GM12873 (cell line): ENCODE measurements around the gene GAA.

Experiments
- TF ChIP-seq, protein P1 (sequence below): IDR thresholded peaks from 2 replicates; pipeline ENCODE4 v1.5.1; 2012; ENCODE audit warnings: low read depth, mild to moderate bottlenecking, moderate library complexity, low read length, control low read depth; ENCODE audit not compliant: insufficient read depth; ENCODE audit errors: missing control alignments

GAA gene

DNA sequence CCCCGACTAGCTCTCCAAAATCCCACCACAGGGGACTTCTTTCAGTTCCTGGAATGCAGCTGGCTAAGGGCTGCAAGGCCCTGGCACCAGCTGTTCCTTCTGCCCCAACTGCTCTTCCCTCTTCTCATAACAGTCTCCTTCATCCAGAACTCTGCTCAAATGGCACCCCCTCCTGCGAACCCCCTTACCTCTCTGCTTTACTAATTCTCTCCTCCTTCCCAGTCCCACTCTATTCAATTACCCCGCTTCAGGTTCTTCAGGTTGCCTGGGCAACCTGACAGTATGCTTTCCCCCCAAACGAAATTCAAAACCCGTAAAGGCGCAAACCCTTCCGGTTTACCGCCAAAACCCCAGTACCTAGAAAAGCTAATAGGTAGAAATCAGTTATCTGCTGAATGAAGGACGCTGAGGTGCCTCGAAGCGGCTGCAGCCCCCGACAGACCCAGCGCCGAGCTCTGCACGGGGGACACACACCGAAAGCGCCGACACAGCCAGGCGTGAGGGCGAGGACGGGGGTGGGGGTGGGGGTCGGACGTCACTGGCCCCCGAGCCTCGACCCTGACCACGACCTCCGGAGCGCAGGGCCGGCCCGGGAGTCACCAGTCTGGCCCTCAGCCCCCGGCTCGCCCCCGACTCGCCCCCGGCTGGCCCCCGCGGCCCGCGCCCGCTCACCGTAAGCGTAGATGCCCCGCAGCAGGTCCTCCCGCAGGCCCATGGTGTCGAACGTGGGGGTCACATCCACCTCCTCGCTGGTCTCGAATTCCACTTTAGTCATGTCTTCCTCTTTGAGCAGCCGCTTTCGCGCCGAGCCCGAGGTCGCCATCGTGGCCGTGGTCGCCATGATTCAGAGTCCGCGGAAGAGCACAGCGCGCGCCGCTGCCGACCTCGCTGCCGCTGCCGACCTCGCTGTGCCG lies 45.0 kb downstream of the GAA start:
- TF ChIP-seq, protein P1, sequence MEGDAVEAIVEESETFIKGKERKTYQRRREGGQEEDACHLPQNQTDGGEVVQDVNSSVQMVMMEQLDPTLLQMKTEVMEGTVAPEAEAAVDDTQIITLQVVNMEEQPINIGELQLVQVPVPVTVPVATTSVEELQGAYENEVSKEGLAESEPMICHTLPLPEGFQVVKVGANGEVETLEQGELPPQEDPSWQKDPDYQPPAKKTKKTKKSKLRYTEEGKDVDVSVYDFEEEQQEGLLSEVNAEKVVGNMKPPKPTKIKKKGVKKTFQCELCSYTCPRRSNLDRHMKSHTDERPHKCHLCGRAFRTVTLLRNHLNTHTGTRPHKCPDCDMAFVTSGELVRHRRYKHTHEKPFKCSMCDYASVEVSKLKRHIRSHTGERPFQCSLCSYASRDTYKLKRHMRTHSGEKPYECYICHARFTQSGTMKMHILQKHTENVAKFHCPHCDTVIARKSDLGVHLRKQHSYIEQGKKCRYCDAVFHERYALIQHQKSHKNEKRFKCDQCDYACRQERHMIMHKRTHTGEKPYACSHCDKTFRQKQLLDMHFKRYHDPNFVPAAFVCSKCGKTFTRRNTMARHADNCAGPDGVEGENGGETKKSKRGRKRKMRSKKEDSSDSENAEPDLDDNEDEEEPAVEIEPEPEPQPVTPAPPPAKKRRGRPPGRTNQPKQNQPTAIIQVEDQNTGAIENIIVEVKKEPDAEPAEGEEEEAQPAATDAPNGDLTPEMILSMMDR, result no peak

DNA sequence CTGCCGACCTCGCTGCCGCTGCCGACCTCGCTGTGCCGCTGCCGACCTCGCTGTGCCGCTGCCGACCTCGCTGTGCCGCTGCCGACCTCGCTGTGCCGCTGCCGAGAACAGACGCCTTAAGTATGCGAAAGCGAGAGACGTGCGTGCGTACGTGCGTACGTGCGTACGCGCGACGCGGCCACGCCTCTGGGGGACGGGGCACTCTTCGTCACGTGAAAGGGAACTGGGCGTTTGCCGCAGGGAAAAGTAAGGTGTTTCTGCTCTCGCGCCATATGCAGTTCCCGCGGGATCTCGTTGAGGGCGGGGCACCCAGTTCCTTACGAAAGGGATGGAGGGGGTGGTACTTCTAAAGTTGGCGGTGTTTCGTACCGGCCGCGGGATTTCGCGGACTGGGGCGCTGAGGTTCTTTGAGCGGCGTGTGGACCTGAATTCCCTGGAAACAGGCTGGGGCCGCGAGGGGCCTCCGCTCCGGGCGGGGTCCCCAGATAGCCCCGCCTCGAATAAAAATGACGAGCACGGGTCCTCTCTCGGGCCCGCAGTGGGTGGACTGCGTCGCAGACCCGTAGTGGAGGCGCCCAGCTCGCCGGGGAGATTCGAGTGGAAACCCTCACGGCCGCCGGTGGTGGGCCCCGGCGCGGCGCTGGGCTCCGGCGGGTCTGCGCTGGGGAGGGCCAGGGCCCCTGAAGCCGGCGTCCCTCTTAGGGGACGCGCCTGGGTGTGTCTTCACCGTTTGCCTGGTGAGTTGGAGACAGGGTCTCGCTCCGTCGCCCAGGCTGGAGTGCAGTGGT lies 45.8 kb downstream of the GAA start, which contains the start of gene EIF4A3:
Gene EIF4A3, minus strand, starts transcription at position 94 of the 788 bp plus-strand sequence. CDS start 167 bp downstream, outside the sequence.
- TF ChIP-seq, protein P1, result no peak

DNA sequence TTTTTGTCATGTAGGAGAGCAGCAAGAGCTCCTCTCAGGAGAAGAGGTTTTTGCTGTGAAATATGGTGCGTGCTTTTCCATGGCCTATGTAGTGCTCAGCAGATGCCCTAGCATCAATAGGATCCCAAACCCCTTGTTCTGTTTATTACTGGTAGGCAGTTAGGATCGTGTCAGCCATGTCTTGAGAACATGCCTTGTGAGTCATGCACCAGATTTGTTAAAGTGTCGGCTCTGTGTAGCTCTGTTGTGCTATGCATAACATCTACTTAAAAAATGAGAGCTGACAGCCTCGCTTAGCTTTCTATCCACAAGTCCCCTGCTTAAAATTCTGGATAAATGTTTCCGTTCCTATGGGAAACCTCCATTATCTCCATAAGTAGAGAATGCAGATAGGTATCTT lies 50.0 kb downstream of the GAA start:
- TF ChIP-seq, protein P1, result no peak

DNA sequence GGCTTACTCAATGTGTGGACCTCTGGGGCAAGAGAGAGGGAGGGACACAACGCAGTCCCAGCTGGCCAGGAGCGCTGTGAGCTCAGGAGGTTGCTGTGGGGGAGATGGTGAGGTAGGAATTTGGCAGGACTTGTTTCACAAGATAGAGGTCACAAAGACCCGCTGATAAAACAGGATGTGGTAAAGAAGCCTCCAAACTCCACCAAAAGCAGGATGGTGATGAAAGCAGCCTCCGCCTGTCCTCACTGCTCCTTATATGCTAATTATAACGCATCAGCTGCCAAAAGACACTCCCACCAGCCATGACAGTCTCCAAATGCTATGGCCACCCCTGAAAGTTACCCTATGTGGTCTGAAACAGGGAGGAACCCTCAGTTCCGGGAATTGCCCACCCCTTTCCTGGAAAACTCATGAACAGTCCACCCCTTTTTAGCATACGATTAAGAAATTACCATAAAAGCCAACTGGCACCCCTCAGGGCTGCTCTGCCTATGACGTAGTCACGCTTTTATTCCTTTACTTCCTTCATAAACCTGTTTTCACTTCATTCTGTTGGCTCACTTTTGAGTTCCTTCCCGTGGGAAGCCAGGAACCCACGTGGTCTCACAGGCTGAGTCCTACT lies 50.8 kb downstream of the GAA start:
- TF ChIP-seq, protein P1, result no peak

DNA sequence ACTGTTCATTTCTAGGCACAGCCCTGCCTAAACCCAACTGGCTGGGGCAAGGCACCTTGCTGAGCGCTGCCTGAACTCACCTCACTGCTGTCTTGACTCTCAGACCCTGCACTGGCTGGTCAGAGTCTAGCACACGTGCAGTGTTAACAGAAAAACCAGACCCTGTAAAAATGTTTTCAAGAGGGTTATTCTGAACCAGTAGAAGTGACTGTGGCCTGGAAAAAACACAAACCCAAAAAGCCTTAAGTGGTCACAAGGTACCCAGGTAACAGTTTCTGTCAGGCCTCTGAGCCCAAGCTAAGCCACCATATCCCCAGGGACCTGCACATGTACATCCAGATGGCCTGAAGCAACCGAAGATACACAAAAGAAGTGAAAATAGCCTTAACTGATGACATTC lies 51.6 kb downstream of the GAA start:
- TF ChIP-seq, protein P1, result no peak

DNA sequence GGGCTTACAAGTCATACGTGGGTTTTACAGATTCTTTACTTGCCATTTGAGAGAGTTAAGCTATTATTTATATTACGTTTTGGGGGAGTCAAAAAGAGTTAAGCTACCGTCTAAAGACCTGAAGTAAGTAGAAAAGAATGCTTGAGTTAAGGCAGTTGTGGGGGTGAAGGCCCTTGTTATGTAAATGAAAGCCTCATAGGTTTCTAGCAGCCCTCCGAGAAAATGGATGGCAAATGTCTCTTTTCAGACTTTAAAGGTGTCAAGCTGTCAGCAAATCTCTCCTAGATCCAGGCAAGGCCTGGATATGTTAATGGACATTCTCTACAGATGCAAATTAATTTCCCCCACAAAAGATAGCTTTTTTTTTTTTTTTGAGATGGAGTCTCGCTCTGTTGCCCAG lies 52.8 kb downstream of the GAA start:
- TF ChIP-seq, protein P1, result no peak

DNA sequence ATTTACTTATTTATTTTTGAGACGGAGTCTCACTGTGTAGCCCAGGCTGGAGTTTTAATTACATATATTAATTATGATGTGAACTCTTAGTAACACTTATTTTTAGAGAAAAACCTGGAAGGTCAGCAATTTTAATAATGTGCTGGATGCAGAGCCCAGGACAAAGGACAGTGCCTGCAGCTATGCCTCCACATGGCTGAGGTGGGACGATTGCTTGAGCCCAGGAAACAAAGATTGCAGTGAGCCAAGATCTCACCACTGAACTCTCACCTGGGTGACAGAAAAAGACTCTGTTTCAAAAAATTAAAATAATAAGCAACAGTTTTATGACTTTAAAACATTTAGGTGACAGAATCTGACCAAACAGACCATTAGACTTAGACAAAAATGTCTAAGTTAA lies 57.5 kb downstream of the GAA start:
- TF ChIP-seq, protein P1, result no peak
